ENCODE data around the gene PINLYP. TPM values are rescaled to one million over a fixed set of nuclear protein-coding genes. Genes with fewer than 3 reads are reported as not detected.

The PINLYP gene
- total RNA-seq, 1 experiment from 2014 or later = 11.9 TPM

DNA sequence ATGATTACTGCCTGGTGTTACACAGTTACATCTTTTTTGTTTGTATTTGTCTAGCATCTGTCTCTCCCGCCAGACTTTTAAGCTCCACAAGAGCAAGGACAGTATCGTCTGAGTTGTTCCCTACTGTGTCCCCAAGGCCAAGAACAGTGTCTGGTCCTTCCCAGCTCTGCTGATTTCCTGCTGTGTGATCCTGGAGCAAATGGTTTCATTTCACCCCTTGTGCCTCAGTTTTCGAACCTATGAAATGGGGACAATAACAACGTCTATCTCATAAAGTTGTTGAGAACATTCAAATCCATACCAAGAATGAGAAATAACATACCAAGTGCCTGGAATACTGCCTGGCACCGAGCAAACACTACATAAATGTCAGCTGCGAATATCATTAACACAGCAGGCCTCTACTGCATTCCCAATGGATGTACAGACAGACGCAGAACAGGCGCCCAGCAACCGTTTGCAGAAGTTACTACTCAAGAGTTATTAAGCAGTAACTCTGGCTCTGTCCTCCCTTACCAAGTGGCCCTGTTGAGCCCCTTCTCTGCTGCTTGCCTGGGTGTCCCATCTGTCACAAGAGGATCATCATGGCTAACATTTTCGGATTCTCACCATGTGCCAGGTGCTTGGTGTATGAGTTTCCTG, 11.7 kb upstream of the PINLYP start:
- H2BK20ac ChIP-seq (ENCODE audit: low read depth, low read length, poor library complexity, severe bottlenecking) = no peak overlapping the region
- no peaks in the 10 kb centered on the region for H4K20me1 ChIP-seq (ENCODE audit: control insufficient read depth, insufficient read depth, insufficient read length)
- no peaks in the 10 kb centered on the region; the same call in 1 of the 2 replicates for H3K27me3 Mint-ChIP-seq (ENCODE audit: low read depth)
- H3K4ac ChIP-seq (ENCODE audit: low read depth, low read length) = no peak overlapping the region
- H3K23ac ChIP-seq (ENCODE audit: insufficient read length, low read depth, low read length) = no peak overlapping the region
- H3K9me3 Mint-ChIP-seq = no peaks in the 10 kb centered on the region
- no peak overlapping the region for H2BK15ac ChIP-seq (ENCODE audit: low read depth, low read length)
- WGBS (ENCODE audit: extremely low coverage, insufficient read length, low lambda C conversion rate) = no CpG with 5 or more reads among the region's 10 CpGs
- H2AK5ac ChIP-seq (ENCODE audit: insufficient read length, low read length) = no peak overlapping the region
- no peaks in the 10 kb centered on the region for H3K23me2 ChIP-seq (ENCODE audit: insufficient read length, low read depth, low read length, poor library complexity, severe bottlenecking)
- no peak overlapping the region for H3K56ac ChIP-seq (ENCODE audit: insufficient read length, low read depth, low read length)
- H3K27ac ChIP-seq (ENCODE audit: insufficient read length, low read depth, low read length) = no peak overlapping the region
- H4K8ac ChIP-seq (replicated peaks; ENCODE audit: insufficient read length, low read depth, low read length) = no peak overlapping the region
- H3K79me1 ChIP-seq (ENCODE audit: insufficient read depth, low read depth, low read length, poor library complexity, severe bottlenecking) = no peaks in the 10 kb centered on the region
- H3K4me1 ChIP-seq (ENCODE audit: insufficient read depth, low read length) = no peaks in the 10 kb centered on the region
- peaks cover 6 to 26% (median 19%) of the 10 kb centered on the region in 3 experiments; a peak in 6 of 7 replicates for H3K36me3 Mint-ChIP-seq (ENCODE audit: insufficient read depth in 1 of 3, low read depth in 3 of 3)
- no peak overlapping the region for H3K4me2 ChIP-seq (ENCODE audit: insufficient read depth, insufficient read length, low read length)
- H2BK12ac ChIP-seq (ENCODE audit: insufficient read length, low read depth, low read length) = no peak overlapping the region
- H2AFZ ChIP-seq (ENCODE audit: low read length) = no peak overlapping the region
- no peak overlapping the region for H2BK5ac ChIP-seq (ENCODE audit: insufficient read length, low read length)
- H3K27ac Mint-ChIP-seq = no peak overlapping the region; a peak in 1 of 7 replicates
- no peak overlapping the region for H3T11ph ChIP-seq (ENCODE audit: low read length)
- H3K9ac ChIP-seq (ENCODE audit: extremely low read depth, insufficient read length, low read length) = no peak overlapping the region
- DNase-seq = no peak
- TF ChIP-seq, protein P1, sequence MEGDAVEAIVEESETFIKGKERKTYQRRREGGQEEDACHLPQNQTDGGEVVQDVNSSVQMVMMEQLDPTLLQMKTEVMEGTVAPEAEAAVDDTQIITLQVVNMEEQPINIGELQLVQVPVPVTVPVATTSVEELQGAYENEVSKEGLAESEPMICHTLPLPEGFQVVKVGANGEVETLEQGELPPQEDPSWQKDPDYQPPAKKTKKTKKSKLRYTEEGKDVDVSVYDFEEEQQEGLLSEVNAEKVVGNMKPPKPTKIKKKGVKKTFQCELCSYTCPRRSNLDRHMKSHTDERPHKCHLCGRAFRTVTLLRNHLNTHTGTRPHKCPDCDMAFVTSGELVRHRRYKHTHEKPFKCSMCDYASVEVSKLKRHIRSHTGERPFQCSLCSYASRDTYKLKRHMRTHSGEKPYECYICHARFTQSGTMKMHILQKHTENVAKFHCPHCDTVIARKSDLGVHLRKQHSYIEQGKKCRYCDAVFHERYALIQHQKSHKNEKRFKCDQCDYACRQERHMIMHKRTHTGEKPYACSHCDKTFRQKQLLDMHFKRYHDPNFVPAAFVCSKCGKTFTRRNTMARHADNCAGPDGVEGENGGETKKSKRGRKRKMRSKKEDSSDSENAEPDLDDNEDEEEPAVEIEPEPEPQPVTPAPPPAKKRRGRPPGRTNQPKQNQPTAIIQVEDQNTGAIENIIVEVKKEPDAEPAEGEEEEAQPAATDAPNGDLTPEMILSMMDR (conservative IDR thresholded peaks at IDR 0.05) = no peak
- H4K91ac ChIP-seq (ENCODE audit: insufficient read length, low read depth, low read length) = no peak overlapping the region
- no peak overlapping the region for H4K5ac ChIP-seq (ENCODE audit: insufficient read length, low read depth, low read length)
- no peak overlapping the region for H2BK120ac ChIP-seq (ENCODE audit: low read depth, low read length, poor library complexity, severe bottlenecking)
- no peak overlapping the region for H3K4me3 Mint-ChIP-seq
- no peak overlapping the region for H3K14ac ChIP-seq (ENCODE audit: insufficient read depth, low read length)
- no peaks in the 10 kb centered on the region for H3K79me2 ChIP-seq (ENCODE audit: insufficient read depth, low read length)
- H3K9me3 ChIP-seq (ENCODE audit: control insufficient read depth, low read depth, low read length) = no peaks in the 10 kb centered on the region
- H3K18ac ChIP-seq (ENCODE audit: insufficient read length, low read depth, low read length) = no peak overlapping the region
- H3K4me1 Mint-ChIP-seq = no peaks in the 10 kb centered on the region
- no peaks in the 10 kb centered on the region for H3K27me3 ChIP-seq (ENCODE audit: insufficient read depth, low read length)

Measured in H9 (cell line).